Bone marrow (tissue), 2 donors: ENCODE results near the gene RASA3.
"Not testable (repeated sequence)": the region's sequence is repeated elsewhere in the genome, so short reads cannot be mapped to it uniquely, and the experiment has no call there.

Experiments
- DNase-seq, 2 donors: peaks; one replicate each; lab custom pipeline; 2025; lab: John Stamatoyannopoulos, UW

RASA3 gene

GRCh38 chr13:114033541-114034315 is 98.7 kb downstream of the RASA3 start:
- DNase-seq = no peak

DNA sequence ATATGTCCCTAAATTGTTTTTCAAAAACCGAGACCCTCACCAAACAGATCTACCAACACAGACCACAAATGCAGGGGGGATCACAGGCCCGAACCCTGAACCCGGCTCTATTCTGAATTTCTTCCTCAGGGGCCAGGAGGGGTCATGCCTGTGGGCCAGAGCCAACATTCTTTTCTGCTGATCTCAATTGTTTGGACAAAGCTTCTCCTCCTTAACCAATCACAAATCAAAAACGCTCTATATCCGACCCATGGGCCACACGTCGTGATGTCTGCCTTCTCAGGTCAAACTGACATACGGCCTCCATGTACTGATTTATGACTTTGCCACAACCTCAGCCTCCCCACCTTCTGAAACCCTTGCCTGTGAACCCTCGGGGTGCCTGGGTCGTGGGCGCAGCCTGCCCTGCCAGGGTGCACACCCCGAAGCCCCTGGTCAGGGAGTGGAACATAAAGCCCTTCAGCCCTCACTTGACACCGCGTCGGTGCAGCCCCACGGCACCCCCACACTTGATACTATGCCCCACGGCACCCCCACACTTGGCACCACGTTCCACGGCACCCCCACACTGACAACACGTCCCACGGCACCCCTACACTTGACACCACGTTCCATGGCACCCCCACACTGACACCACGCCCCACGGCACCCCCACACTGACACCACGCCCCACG is 100.2 kb downstream of the RASA3 start:
- no peak for DNase-seq

DNA sequence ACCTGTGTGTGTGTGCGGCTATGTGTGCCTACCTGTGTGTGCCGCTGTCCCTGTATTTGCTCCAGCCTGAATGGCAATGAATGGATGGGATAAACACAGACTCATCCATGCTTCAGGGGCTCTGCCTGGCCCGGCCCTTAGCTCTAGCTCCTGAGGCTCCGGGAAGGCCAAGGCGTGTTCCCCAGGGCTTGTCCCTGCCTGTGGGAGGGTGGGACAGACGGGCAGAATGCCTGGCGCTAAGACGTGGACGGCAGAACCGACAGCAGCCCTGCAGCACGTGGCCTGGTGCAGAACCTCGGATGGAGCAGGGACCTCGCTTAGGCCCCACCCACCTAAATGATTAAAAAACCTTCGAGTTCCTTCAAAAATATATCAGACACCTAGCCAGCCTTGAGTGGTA is 100.8 kb downstream of the RASA3 start:
- DNase-seq = no peak

GRCh38 chr13:114030666-114031610 is 101.5 kb downstream of the RASA3 start:
- DNase-seq = no peak

DNA sequence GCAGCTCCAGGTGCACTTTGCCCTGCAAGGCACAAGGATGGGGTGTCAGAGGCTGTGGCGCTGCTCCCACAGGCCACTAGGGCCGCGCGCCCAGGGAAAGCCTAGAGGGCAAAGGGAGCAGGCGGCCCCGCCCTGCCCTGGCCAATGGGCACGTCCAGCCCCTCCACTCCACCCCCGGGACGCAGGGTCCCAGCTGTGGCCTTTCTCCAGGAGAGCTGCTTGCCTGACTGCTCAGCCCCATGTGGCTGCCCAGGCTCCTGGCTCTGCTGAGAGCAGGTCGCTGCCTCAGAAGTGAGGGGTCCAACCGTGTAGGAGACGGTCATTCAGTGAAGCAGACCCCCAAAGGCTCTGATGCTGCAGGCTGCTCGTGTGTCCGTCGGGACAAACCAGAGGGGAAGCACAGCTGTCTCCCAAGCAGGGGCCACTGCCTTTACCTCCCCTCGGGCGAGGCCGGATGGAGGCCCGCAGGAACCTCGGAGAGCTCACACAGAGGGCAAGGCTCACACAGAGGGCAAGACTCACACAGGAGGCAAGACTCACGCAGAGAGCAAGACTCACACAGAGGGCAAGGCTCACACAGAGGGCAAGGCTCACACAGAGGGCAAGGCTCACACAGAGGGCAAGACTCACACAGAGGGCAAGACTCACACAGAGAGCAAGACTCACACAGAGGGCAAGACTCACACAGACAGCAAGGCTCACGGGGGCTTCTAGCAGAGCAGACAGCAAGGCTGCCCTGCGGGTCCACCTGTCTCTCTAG is 102.4 kb downstream of the RASA3 start:
- no peak for DNase-seq

DNA sequence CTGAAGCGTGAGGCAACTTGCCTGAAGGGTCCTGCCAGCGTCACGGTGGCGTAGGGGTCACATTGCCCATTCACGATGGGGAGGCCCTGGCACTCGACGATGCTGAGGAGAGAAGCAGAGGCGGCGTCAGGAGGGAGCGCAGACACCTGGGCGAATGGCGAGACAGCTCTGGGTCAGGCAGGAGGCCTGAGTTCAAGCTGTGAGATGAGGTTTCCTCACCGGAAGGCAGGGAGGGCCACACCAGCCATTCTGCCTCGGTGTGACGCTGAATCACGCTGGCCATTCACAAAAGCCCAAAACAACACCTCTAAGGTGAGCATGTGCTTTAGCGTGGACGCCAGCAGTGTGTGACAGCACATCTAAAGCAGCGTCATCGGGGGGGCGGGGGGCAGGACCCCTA is 104.6 kb downstream of the RASA3 start:
- no peak for DNase-seq

DNA sequence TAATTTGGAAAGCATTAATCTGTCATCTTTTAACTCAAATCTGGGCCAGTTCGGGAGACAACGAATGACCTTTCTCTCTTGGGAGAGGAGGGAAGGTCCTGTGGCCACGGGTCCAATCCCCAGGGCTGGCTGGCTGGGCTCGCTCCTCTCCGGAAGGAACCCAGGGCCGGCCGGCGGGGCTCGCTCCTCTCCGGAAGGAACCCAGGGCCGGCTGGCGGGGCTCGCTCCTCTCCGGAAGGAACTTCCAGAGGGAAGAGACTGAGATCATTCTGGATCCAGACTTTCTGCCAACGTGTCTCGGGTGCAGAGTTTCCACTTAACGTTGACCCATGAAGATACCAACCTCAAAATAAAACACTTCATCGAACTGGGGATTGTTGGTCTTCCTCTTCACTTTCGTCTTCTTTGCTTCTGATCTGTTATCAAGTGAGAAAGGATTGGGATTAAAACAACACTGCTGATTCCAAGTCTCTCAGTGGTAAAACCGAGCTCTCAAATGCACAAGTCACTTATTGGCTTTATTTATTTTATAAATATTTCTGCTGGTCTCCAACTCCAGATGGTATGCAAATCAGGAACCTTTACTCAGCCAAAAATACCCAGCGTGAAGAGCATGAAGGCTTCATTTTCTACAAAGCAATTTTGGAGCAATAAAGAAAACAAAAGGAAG is 105.2 kb downstream of the RASA3 start:
- no peak for DNase-seq

GRCh38 chr13:114026481-114026880 is 105.9 kb downstream of the RASA3 start:
- no peak for DNase-seq

GRCh38 chr13:114025714-114026431 is 106.5 kb downstream of the RASA3 start:
- DNase-seq = no peak

DNA sequence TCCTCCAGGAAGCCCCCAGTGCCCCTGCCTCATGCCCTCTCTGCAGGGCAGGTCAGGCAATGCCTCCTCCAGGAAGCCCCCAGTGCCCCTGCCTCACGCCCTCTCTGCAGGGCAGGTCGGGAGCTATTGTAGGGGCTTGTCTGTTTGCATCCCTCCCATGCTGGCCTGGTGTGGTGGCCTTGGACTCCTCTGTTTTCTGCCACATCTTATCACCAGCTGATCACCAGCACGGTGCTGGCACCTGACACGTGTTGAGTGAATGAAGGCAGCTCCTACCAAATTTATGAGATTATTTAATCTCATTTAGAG is 107.1 kb downstream of the RASA3 start:
- no peak for DNase-seq

DNA sequence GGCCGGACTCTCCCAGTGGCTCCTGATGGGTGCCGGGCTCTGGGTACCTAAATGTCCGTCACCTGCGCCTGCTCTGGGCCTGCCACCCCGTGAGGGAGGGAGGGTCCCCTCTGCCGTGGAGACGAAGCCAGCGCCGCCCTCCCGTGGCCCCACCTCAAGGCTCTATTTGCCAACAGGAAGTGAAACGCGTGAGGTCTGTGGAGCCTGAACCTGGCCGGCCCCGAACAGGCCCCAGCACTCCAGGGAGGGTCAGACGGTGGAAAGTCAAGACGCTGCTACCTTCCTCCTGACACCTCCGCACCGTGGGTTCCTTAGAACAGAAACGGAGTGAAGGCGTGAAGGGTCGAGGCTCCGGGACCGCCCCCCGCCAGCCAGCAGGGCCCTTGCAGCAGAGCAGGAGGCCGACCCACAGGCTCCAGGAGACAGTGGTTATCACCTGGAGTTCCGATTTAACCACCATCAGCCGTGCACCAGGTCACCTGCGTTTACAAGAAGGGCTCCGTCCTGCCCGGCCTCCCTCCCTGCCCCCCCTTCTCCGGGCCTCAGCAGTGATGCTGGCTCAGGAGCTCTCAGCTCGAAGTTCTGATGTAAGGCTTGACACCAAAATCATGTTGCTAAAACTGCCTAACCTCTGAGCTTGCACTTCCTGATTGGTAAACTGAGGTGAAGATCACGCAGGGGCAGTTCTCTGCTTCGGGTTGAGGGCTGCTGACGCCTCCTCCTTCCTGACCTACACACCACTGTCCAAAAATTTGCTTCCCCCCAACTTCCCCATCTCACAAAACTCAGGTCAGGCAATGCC is 107.6 kb downstream of the RASA3 start:
- DNase-seq = no peak

DNA sequence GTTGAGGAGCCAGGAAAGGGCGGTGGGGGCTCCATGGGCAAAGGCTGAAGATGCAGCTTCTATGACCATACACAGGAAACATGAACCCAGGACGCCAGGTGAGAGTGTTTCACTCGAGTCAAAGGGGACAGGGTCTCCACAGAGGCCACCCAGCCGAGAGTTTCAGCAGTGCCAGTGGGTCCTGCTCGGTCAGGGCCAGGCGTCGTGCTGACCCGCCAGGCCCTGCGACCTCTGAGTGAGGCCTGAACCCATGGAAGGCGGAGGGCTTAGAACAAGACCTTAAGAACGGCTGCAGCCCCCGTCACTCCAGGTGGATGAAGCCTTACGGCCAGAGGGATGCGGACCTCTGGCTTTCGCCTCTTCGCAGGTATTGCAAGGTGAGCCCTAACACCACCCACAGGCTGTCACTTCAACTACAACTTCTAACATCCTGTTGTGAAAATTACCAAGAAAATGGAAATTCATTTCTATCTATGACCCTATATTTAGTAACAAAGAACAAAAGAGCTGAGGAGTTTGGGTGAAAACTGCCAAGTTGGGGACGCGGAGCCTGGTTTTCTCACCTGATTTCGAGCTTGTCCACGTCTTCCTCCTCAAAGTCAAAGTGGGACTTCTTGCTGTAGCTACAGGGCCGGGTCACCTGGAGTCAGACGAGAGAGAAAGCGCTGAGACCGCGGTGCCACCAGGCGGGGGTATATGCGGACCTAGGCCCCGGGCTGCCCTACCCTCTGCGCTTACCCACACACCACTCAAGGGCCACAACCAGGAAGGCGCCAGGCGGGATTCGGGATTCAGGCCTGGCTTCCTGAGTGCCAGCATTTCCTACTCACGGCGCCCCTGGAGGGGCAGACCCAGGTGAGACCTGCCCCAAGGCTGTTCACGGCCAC is 108.5 kb downstream of the RASA3 start:
- DNase-seq = no peak

DNA sequence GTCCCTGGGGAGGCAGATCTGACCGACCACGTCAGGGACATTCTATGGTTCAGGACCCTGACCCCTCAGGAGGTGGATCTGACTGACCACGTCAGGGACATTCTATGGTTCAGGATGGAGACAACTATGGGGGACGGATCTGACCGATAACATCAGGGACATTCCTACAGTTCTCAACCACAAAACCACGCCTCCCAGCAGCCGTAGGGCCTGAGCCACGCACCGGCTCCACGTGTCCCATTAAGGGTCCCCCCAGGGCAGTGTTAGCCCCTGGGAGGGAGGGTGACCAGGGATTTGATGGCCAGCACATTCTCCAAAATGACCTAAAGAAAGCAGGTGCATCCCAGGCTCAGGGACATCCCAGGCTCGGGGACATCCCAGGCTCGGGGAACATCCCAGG is 109.5 kb downstream of the RASA3 start:
- no peak for DNase-seq

GRCh38 chr13:114022309-114022669 is 110.1 kb downstream of the RASA3 start:
- no peak for DNase-seq

DNA sequence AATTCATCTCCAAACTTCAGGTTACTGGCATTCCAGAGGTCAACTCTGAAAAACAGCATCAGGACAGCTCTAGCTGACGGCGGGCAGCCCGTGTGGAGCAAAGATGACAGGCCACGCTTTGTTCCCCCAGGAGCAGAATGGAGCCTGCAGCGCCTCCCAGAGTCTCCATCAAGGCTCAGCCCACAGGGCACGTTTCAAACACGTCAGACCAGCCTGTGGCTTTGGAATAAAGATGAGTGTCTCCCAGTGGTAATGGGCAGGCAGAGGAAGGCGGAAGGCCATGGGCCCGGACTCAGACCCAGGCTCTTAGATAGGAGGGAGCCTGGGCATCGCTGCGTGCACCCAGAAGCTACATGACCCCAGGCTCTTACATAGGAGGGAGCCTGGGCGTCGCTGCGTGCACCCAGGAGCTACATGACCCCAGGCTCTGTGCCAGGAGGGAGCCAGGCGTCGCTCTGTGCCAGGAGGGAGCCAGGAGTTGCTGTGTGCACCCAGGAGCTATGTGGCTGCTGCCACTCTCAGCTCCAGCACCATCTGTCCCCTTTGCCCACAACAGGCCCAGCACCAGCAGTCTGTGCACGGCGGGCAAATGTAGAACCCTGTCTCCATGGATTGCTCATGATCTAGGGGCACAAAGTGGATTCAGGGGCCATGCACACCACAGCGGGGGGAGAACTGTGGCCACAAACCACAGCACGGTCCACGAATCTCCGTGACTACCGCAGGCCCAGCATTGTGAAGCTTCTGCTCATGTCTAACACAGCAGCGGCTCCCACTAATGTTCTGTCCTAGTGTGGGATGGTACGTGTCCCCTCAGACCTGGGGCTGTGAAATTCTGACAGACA is 110.7 kb downstream of the RASA3 start:
- DNase-seq = no peak

- no peak for DNase-seq
These were observed 111.5 kb downstream of the RASA3 start for GRCh38 chr13:114020750-114021463.

GRCh38 chr13:114020134-114020533 is 112.3 kb downstream of the RASA3 start:
- DNase-seq = not testable (repeated sequence)
